GM12801 (cell line): ENCODE data around the gene WNK1.

ENCODE experiments used
- CTCF ChIP-seq: IDR thresholded peaks from one replicate; pipeline ENCODE4 v1.5.1; 2011; ENCODE audit warnings: control low read depth; ENCODE audit not compliant: insufficient read length; ENCODE audit errors: extremely low read depth

Gene WNK1

GRCh38 chr12:778615-779014 is 26.2 kb downstream of the WNK1 start:
- TF ChIP-seq CTCF = no peak

- TF ChIP-seq CTCF = no peak
Observed at GRCh38 chr12:779745-780734, 27.7 kb downstream of the WNK1 start.

- no peak for TF ChIP-seq CTCF
Observed at GRCh38 chr12:780750-781379, 28.5 kb downstream of the WNK1 start.

- no peak for TF ChIP-seq CTCF
Observed at GRCh38 chr12:785706-786105, 33.3 kb downstream of the WNK1 start.

- TF ChIP-seq CTCF = no peak
Observed at GRCh38 chr12:788288-788687, 35.9 kb downstream of the WNK1 start.

GRCh38 chr12:789852-790563 is 37.6 kb downstream of the WNK1 start:
- TF ChIP-seq CTCF = no peak

- no peak for TF ChIP-seq CTCF
Observed at GRCh38 chr12:790608-791007, 38.2 kb downstream of the WNK1 start.
